Measurements from ENCODE around the gene BPIFA3.

The BPIFA3 gene

GRCh38 chr20:33211817-33212424 is 5.2 kb upstream of the BPIFA3 start:
- DNase-seq (ENCODE audit: low read depth in 1 of 2, low spot score in 1 of 2) = no peak

- DNase-seq (ENCODE audit: low read depth in 1 of 2, low spot score in 1 of 2) = no peak
Measured at GRCh38 chr20:33224399-33224798, 7.2 kb downstream of the BPIFA3 start.

- no peak for DNase-seq (ENCODE audit: low read depth in 1 of 2, low spot score in 1 of 2)
Measured at GRCh38 chr20:33229843-33230242, 12.7 kb downstream of the BPIFA3 start.

GRCh38 chr20:33231237-33231636 is 14.1 kb downstream of the BPIFA3 start:
- DNase-seq (ENCODE audit: low read depth in 1 of 2, low spot score in 1 of 2) = no peak

- no peak for DNase-seq (ENCODE audit: low read depth in 1 of 2, low spot score in 1 of 2)
Measured at GRCh38 chr20:33232486-33233072, 15.4 kb downstream of the BPIFA3 start.

GRCh38 chr20:33233129-33233774 is 16.1 kb downstream of the BPIFA3 start:
- no peak for DNase-seq (ENCODE audit: low read depth in 1 of 2, low spot score in 1 of 2)

- DNase-seq (ENCODE audit: low read depth in 1 of 2, low spot score in 1 of 2) = no peak
Measured at GRCh38 chr20:33234050-33234449, 16.9 kb downstream of the BPIFA3 start.

GRCh38 chr20:33235696-33236095 is 18.5 kb downstream of the BPIFA3 start, which contains the start of gene BPIFA1:
Gene BPIFA1 (plus strand): TSS chr20:33235996. CDS start chr20:33237712, 1,716 bp downstream.
- DNase-seq (ENCODE audit: low read depth in 1 of 2, low spot score in 1 of 2) = no peak

GRCh38 chr20:33236351-33236750 is 19.2 kb downstream of the BPIFA3 start:
- DNase-seq (ENCODE audit: low read depth in 1 of 2, low spot score in 1 of 2) = no peak

GRCh38 chr20:33237989-33238388 is 20.8 kb downstream of the BPIFA3 start:
- no peak for DNase-seq (ENCODE audit: low read depth in 1 of 2, low spot score in 1 of 2)

- DNase-seq (ENCODE audit: low read depth in 1 of 2, low spot score in 1 of 2) = no peak
Measured at GRCh38 chr20:33239418-33239817, 22.3 kb downstream of the BPIFA3 start.

- no peak for DNase-seq (ENCODE audit: low read depth in 1 of 2, low spot score in 1 of 2)
Measured at GRCh38 chr20:33239979-33240736, 23.0 kb downstream of the BPIFA3 start.

- DNase-seq (ENCODE audit: low read depth in 1 of 2, low spot score in 1 of 2) = no peak
Measured at GRCh38 chr20:33240923-33241322, 23.8 kb downstream of the BPIFA3 start.

GRCh38 chr20:33242319-33243100 is 25.4 kb downstream of the BPIFA3 start:
- no peak for DNase-seq (ENCODE audit: low read depth in 1 of 2, low spot score in 1 of 2)

- no peak for DNase-seq (ENCODE audit: low read depth in 1 of 2, low spot score in 1 of 2)
Measured at GRCh38 chr20:33246077-33246476, 28.9 kb downstream of the BPIFA3 start.

- DNase-seq (ENCODE audit: low read depth in 1 of 2, low spot score in 1 of 2) = no peak
Measured at GRCh38 chr20:33249456-33249855, 32.3 kb downstream of the BPIFA3 start.

GRCh38 chr20:33250666-33251065 is 33.5 kb downstream of the BPIFA3 start:
- DNase-seq (ENCODE audit: low read depth in 1 of 2, low spot score in 1 of 2) = no peak

GRCh38 chr20:33251496-33251895 is 34.3 kb downstream of the BPIFA3 start:
- no peak for DNase-seq (ENCODE audit: low read depth in 1 of 2, low spot score in 1 of 2)

- no peak for DNase-seq (ENCODE audit: low read depth in 1 of 2, low spot score in 1 of 2)
Measured at GRCh38 chr20:33252460-33252859, 35.3 kb downstream of the BPIFA3 start.

- DNase-seq (ENCODE audit: low read depth in 1 of 2, low spot score in 1 of 2) = no peak
Measured at GRCh38 chr20:33255005-33255404, 37.9 kb downstream of the BPIFA3 start.

- no peak for DNase-seq (ENCODE audit: low read depth in 1 of 2, low spot score in 1 of 2)
Measured at GRCh38 chr20:33257237-33257636, 40.1 kb downstream of the BPIFA3 start.

All from stimulated activated CD4-positive, alpha-beta T cell treated with anti-CD3 and anti-CD28 coated beads, Interleukin-15, amount 100 ng/mL, for 1 hour (primary cell).